ENCODE data around the gene STK26.

STK26 gene

DNA sequence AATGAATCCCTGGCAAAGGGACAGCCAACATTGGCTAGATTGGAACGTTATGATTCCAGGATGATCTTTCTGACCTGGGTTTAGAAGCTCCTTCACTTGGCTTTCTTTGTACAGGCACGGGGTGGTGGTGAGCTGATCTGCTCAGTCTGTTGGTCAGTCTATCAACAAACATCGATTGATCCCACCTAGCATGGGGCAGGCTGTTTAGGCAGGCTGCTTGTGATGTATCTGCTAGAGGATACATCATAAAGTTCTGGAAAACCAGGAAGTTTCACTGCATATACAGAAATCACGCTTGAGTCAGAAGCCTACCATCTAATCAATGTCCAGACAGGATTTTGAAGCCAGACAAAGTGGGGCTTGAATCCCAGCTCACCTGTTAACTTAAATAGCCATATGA lies 97.8 kb downstream of the STK26 start:
- Histone ChIP-seq H3K27ac (ENCODE audit: low read depth, low read length, severe bottlenecking) (no peak overlapping the region), H3K36me3 (ENCODE audit: control insufficient read depth, insufficient read depth, low read length) (no peaks in the 10 kb centered on the region), H3K4me1 (ENCODE audit: control insufficient read depth, insufficient read depth, low read length, poor library complexity, severe bottlenecking) (peaks cover 10% of the 10 kb centered on the region), H3K9me3 (ENCODE audit: control insufficient read depth, low read length) (no peaks in the 10 kb centered on the region), H3K4me3 (ENCODE audit: extremely low read depth, insufficient read depth, low read length, poor library complexity, severe bottlenecking) (no peak overlapping the region)
- 76 to 100% methylated on average over 2 to 3 of the region's 4 CpGs for WGBS, 2 experiments (ENCODE audit: insufficient coverage in 2 of 2)
